SK-N-SH (cell line): Measurements from ENCODE around the gene TRIM62. TPM values are rescaled to one million over a fixed set of nuclear protein-coding genes. Genes with fewer than 3 reads are reported as not detected.

Experiments used
- CTCF ChIA-PET: fragments of 300-600, 350-600 bp; formaldehyde crosslinking; extraction: SDS; loops from one replicate; lab custom pipeline; 2021; lab: Yijun Ruan, JAX
- POLR2A ChIA-PET: fragments of 350-600 bp; sonication (Branson Sonifier 250); formaldehyde crosslinking; extraction: SDS; loops from one replicate; lab custom pipeline; 2020; ENCODE audit warnings: antibody characterized with exemption, inconsistent platforms; lab: Yijun Ruan, JAX
- DNase-seq: peaks from one replicate; pipeline ENCODE4 v3.0.0; 2012
- H2AFZ ChIP-seq: fragments of 200-600 bp; sonication (generic); 2 replicates; pipeline ENCODE4 v1.8.1; 2016; ENCODE audit warnings: antibody characterized with exemption, mild to moderate bottlenecking, low read depth
- H3F3A ChIP-seq: fragments of 200-600 bp; sonication (generic); replicated peaks from 2 replicates; pipeline ENCODE3; 2016; ENCODE audit warnings: antibody characterized with exemption, mild to moderate bottlenecking; ENCODE audit not compliant: insufficient read depth
- H3K27ac ChIP-seq, 2 experiments: fragments of 200-500 bp in 1 of 2; fragments of 200-600 bp in 1 of 2; sonication (Bioruptor generic) in 1 of 2; sonication (generic), shearing (Covaris generic) in 1 of 2; 2 replicates each; pipeline versions ENCODE4 v1.5.1 to v1.6.1; 2014 to 2016; ENCODE audit warnings: low read depth in 2 of 2, inconsistent platforms in 1 of 2, low read length in 1 of 2, mild to moderate bottlenecking in 1 of 2, mixed read lengths in 1 of 2
- H3K27me3 ChIP-seq: fragments of 200-600 bp; sonication (generic), shearing (Covaris generic); 2 replicates; pipeline ENCODE4 v1.6.1; 2016; ENCODE audit warnings: mixed run types; ENCODE audit not compliant: insufficient read depth
- H3K36me3 ChIP-seq, 2 experiments: fragments of 200-500 bp in 1 of 2; fragments of 200-600 bp in 1 of 2; sonication (Bioruptor generic) in 1 of 2; sonication (generic) in 1 of 2; replicated peaks in 1 of 2; 2 replicates each; pipeline versions ENCODE3 to v1.5.1; 2014 to 2016; ENCODE audit warnings: low read length in 1 of 2, mild to moderate bottlenecking in 1 of 2; ENCODE audit not compliant: insufficient read depth in 2 of 2, control insufficient read depth in 1 of 2
- H3K4me1 ChIP-seq, 2 experiments: fragments of 200-500 bp in 1 of 2; fragments of 200-600 bp in 1 of 2; sonication (Bioruptor generic) in 1 of 2; sonication (generic), shearing (Covaris generic) in 1 of 2; 2 replicates each; pipeline versions ENCODE4 v1.5.1 to v1.6.1; 2014 to 2016; ENCODE audit warnings: low read depth in 1 of 2, low read length in 1 of 2, mixed run types in 1 of 2; ENCODE audit not compliant: insufficient read depth in 2 of 2, control insufficient read depth in 1 of 2
- H3K4me2 ChIP-seq: fragments of 200-600 bp; sonication (generic), shearing (Covaris generic); 2 replicates; pipeline ENCODE4 v1.6.1; 2017; ENCODE audit warnings: mixed run types
- H3K4me3 ChIP-seq, 2 experiments: fragments of 200-500 bp in 1 of 2; fragments of 200-600 bp in 1 of 2; sonication (Bioruptor generic) in 1 of 2; sonication (generic), shearing (Covaris generic) in 1 of 2; 2 replicates each; pipeline versions ENCODE4 v1.5.1 to v1.8.1; 2014 to 2016; ENCODE audit warnings: low read depth in 2 of 2, inconsistent platforms in 1 of 2, low read length in 1 of 2, mild to moderate bottlenecking in 1 of 2, mixed read lengths in 1 of 2, moderate library complexity in 1 of 2
- H3K79me2 ChIP-seq: fragments of 200-600 bp; sonication (generic); 2 replicates; pipeline ENCODE4 v1.8.1; 2017; ENCODE audit warnings: mild to moderate bottlenecking; ENCODE audit not compliant: insufficient read depth
- H3K9ac ChIP-seq: fragments of 200-600 bp; sonication (generic); 2 replicates; pipeline ENCODE4 v1.6.1; 2017; ENCODE audit warnings: mixed run types
- H3K9me2 ChIP-seq: fragments of 200-600 bp; sonication (generic); 2 replicates; pipeline ENCODE4 v1.6.1; 2017; ENCODE audit warnings: mixed run types
- H3K9me3 ChIP-seq: fragments of 200-600 bp; sonication (generic); 2 replicates; pipeline ENCODE4 v1.6.1; 2017; ENCODE audit warnings: mixed run types, mild to moderate bottlenecking, moderate library complexity
- H4K20me1 ChIP-seq: fragments of 200-600 bp; sonication (generic); 2 replicates; pipeline ENCODE4 v1.6.1; 2017; ENCODE audit warnings: mild to moderate bottlenecking, mixed run types; ENCODE audit not compliant: insufficient read depth
- CHD2 ChIP-seq: fragments of 150-350 bp; IDR thresholded peaks from 2 replicates; pipeline ENCODE4 v1.6.1; 2018; ENCODE audit warnings: low read length; ENCODE audit not compliant: partially characterized antibody
- EP300 ChIP-seq, 2 experiments: IDR thresholded peaks; 2 replicates each; pipeline versions ENCODE4 v1.4.0 to v1.6.1; 2012; ENCODE audit warnings: borderline replicate concordance in 1 of 2, low read depth in 1 of 2, low read length in 1 of 2
- EZH2phosphoT487 ChIP-seq: fragments of 200-600 bp; sonication (generic); IDR thresholded peaks from 2 replicates; pipeline ENCODE4 v1.6.1; 2017; ENCODE audit warnings: low read depth, mixed run types, mild to moderate bottlenecking, antibody characterized with exemption, moderate library complexity, borderline replicate concordance
- FOSL2 ChIP-seq: IDR thresholded peaks from 2 replicates; pipeline ENCODE4 v1.4.0; 2012; ENCODE audit warnings: low read depth, mild to moderate bottlenecking, moderate library complexity, borderline replicate concordance
- FOXJ3 ChIP-seq: sonication (generic); formaldehyde crosslinking; IDR thresholded peaks from 2 replicates; pipeline ENCODE4 v1.5.1; 2020; ENCODE audit warnings: mild to moderate bottlenecking, missing genetic modification reagents
- GATA2 ChIP-seq: sonication (generic); formaldehyde crosslinking; IDR thresholded peaks from 2 replicates; pipeline ENCODE4 v1.5.0; 2020; ENCODE audit warnings: mild to moderate bottlenecking, missing genetic modification reagents
- IRF3 ChIP-seq: fragments of 150-350 bp; IDR thresholded peaks from 2 replicates; pipeline ENCODE4 v1.6.1; 2016; ENCODE audit warnings: mild to moderate bottlenecking, low read depth, low read length
- JUND ChIP-seq: IDR thresholded peaks from 2 replicates; pipeline ENCODE4 v1.4.0; 2012
- MEF2A ChIP-seq: IDR thresholded peaks from 2 replicates; pipeline ENCODE4 v1.4.0; 2012; ENCODE audit warnings: low read depth, borderline replicate concordance
- MXI1 ChIP-seq: IDR thresholded peaks from 2 replicates; pipeline ENCODE4 v1.6.1; 2012; ENCODE audit warnings: mild to moderate bottlenecking, low read depth, low read length, improper control_type of control experiment
- NRF1 ChIP-seq: IDR thresholded peaks from 2 replicates; pipeline ENCODE4 v1.6.1; 2012; ENCODE audit warnings: low read depth, mild to moderate bottlenecking, low read length
- PBX3 ChIP-seq: IDR thresholded peaks from 2 replicates; pipeline ENCODE4; 2012
- POLR2AphosphoS5 ChIP-seq: IDR thresholded peaks from 2 replicates; pipeline ENCODE4 v1.6.1; 2012; ENCODE audit warnings: low read depth, low read length
- RAD21 ChIP-seq: IDR thresholded peaks from 2 replicates; pipeline ENCODE4 v1.6.1; 2012; ENCODE audit warnings: mild to moderate bottlenecking, low read length
- RCOR1 ChIP-seq: fragments of 150-350 bp; IDR thresholded peaks from 2 replicates; pipeline ENCODE4 v1.6.1; 2017; ENCODE audit warnings: antibody characterized with exemption, low read length
- REST ChIP-seq: IDR thresholded peaks from 2 replicates; pipeline ENCODE4 v1.6.1; 2012; ENCODE audit warnings: mild to moderate bottlenecking, low read depth, low read length, moderate library complexity
- RFX5 ChIP-seq: IDR thresholded peaks from 2 replicates; pipeline ENCODE4 v1.6.1; 2012; ENCODE audit warnings: mild to moderate bottlenecking, improper control_type of control experiment, low read length
- RXRA ChIP-seq: IDR thresholded peaks from 2 replicates; pipeline ENCODE4 v1.4.0; 2012; ENCODE audit warnings: low read depth, mild to moderate bottlenecking, borderline replicate concordance
- SMC3 ChIP-seq: IDR thresholded peaks from 2 replicates; pipeline ENCODE4 v1.6.1; 2012; ENCODE audit warnings: low read depth, low read length, improper control_type of control experiment
- USF1 ChIP-seq: IDR thresholded peaks from 2 replicates; pipeline ENCODE4 v1.4.0; 2012; ENCODE audit warnings: low read depth, borderline replicate concordance
- YY1 ChIP-seq: IDR thresholded peaks from 2 replicates; pipeline ENCODE4 v1.4.0; 2012; ENCODE audit warnings: low read depth, mild to moderate bottlenecking
- WGBS: methylation state at CpG from one replicate; pipeline ENCODE4 v1.1.6; 2017; ENCODE audit warnings: low lambda C conversion rate; 5-methylcytosine and 5-hydroxymethylcytosine counted together
- polyA plus RNA-seq, 3 experiments: library from polyadenylated mRNA; depleted of rRNA; stranded (reverse); fragments of >200 nt; gene quantifications; 2 replicates each; pipeline ENCODE4 v1.2.3, GENCODE V29; 2012

Gene TRIM62
- polyA plus RNA-seq, 1 of the 3 experiments (the other 2 are of a cell fraction) = 4.4 TPM

- Histone ChIP-seq H3K4me1 (peaks cover 0 to 6% of the 10 kb centered on the region in 2 experiments; a peak in 2 of 4 replicates), H3K4me2 (no peak overlapping the region), H3F3A (no peaks in the 10 kb centered on the region), H3K27ac (no peak overlapping the region), H3K9me3 (no peaks in the 10 kb centered on the region), H3K27me3 (peaks cover 4% of the 10 kb centered on the region), H4K20me1 (no peaks in the 10 kb centered on the region), H3K36me3 (no peaks in the 10 kb centered on the region), H3K79me2 (no peaks in the 10 kb centered on the region)
- CTCF ChIA-PET = no interaction called here
- POLR2A ChIA-PET = no interaction called here
- 75% methylated on average over 1 of the region's 1 CpG for WGBS
- no peak for TF ChIP-seq REST
- no peak for TF ChIP-seq SMC3
- TF ChIP-seq RAD21 = no peak
- no peak for TF ChIP-seq RFX5
- no peak for TF ChIP-seq PBX3
- no peak for TF ChIP-seq POLR2AphosphoS5
- TF ChIP-seq FOSL2 = no peak
- no peak for TF ChIP-seq YY1
- no peak for TF ChIP-seq RXRA
- no peak for TF ChIP-seq EP300 (IDR thresholded peaks at IDR 0.05; ENCODE audit: borderline replicate concordance in 1 of 2, low read depth in 1 of 2, low read length in 1 of 2)
- TF ChIP-seq, all 33 proteins: peak for 0
- H3K9me2 ChIP-seq = no peaks in the 10 kb centered on the region
- DNase-seq = no peak
- no peak overlapping the region for H2AFZ ChIP-seq
- H3K4me3 ChIP-seq = no peak overlapping the region
- no peak overlapping the region for H3K9ac ChIP-seq
These were observed 5.1 kb upstream of the TRIM62 start for GRCh38 chr1:33186936-33187335.

GRCh38 chr1:33185541-33185940 lies 3.7 kb upstream of the TRIM62 start:
- CTCF ChIA-PET = interaction anchor here (1.0 kb wide), 1 partner anchor 10 kb away, joined by 3 read pairs; no protein-coding TSS in a partner anchor
- TF ChIP-seq GATA2 (CRISPR knock-in tag) = no peak
- no peak for TF ChIP-seq POLR2AphosphoS5
- no peak for TF ChIP-seq FOXJ3
- TF ChIP-seq JUND = no peak
- no peak for TF ChIP-seq RAD21
- no peak for TF ChIP-seq IRF3
- no peak for TF ChIP-seq EP300 (IDR thresholded peaks at IDR 0.05; ENCODE audit: borderline replicate concordance in 1 of 2, low read depth in 1 of 2, low read length in 1 of 2)
- no peak for TF ChIP-seq USF1
- TF ChIP-seq MXI1 = no peak
- no peak for TF ChIP-seq EZH2phosphoT487
- TF ChIP-seq FOSL2 = no peak
- no peak for TF ChIP-seq NRF1
- TF ChIP-seq CHD2 = no peak
- no peak for TF ChIP-seq RCOR1
- TF ChIP-seq MEF2A = no peak
- Histone ChIP-seq H3K4me3 (no peak overlapping the region), H4K20me1 (no peaks in the 10 kb centered on the region), H3F3A (no peaks in the 10 kb centered on the region), H3K27me3 (peaks cover 4% of the 10 kb centered on the region), H3K9me3 (no peaks in the 10 kb centered on the region), H3K9me2 (no peaks in the 10 kb centered on the region), H3K36me3 (no peaks in the 10 kb centered on the region), H3K27ac (no peak overlapping the region), H3K79me2 (no peaks in the 10 kb centered on the region), H3K9ac (no peak overlapping the region), H2AFZ (no peak overlapping the region), H3K4me1 (peaks cover 0 to 10% of the 10 kb centered on the region in 2 experiments; a peak in 2 of 4 replicates), H3K4me2 (no peak overlapping the region)
- POLR2A ChIA-PET = no interaction called here
- DNase-seq = no peak
